HG03520 (cell line): ENCODE data around the gene REXO1.
A peak's percentile ranks its signal among the peaks of the same experiment; 100 is the strongest.

Source experiments
- ATAC-seq: cut with Tn5 transposase; IDR thresholded peaks from one replicate; pipeline ENCODE4 v1.9.1; 2021; ENCODE audit warnings: mild to moderate bottlenecking, moderate library complexity; ENCODE audit not compliant: unreplicated experiment

REXO1 gene

DNA sequence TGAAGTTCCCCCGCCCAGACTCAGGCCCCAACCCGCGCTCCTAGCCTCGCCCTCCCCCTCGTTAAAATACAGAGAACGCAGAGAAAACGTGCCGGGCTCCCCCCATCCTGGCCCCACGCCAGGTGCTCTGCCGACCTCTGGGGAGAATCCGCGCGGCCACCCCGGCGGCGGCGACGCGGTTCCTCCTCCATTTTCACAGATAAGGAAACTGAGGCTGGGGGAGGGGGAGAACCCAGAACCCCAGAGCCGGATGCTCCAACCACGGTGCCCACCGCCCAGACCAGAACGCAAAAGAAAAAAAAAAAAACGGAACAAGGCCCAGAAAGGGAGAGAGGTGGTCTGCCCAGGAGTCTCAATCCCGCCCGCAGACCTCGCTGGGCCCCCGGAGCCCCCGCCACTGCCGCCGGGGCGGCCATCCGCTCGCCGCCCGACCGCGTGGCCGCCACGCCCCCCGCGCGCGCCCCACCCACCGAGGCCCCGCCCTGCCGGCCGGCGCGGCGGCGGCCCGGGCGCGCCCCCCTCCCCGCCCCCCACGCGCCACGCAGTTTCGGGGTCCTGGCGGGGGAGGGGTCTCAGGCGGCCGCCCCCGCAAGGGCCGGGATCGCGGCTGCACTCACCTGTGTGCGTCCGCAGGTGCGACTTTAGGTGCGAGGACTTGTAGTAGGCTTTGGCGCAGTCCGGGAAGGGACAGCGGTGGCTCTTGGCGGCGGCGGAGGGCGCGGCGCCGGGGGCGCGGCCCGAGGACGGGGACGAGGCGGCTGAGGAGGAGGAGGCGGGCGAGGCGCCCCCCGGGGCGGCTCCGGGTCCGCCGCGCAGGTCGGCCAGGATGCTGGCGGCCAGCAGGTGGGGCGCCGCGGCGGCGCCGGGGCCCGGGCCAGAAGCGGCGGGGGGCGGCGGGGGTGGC is 14.4 kb upstream of the REXO1 start:
- ATAC-seq: no peak

DNA sequence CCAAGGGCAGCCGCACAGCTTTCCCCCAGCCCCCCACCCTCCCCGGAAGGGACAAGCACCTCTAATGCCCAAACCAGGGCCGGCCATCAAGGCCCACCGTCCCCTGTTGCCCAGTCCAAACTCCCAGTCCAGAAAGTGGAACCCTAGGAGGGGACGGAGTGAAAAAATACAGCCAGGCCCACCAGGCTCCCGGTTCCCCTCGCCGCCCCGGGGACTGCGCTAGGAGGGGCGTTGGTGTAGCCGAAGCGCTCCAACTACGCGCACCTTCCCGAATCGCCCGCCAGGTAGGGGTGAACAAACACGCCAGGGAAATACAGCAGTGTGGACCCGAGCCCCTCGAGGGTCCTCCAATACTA is 13.8 kb upstream of the REXO1 start:
- ATAC-seq: no peak

DNA sequence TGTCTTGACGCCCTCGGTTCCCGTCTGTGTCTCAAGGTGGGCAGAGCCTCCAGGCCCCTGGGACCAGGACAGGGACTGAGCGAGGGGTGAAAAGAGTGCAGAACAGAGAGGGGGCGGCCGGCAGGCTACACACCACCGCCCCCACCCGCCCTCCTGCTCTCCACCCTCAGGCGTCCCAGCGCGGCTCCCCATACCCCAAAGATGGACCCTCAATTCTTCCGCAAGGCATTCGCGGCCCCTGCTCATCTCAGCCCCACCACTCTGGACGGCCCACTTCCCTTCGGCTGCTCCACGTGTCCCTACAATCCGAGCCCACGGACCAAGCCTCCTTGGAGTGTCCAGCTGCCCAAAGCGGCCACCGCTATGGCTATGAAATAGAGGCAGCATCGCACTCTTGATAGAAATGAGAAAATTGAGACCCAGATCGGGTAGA is 13.3 kb upstream of the REXO1 start:
- no peak for ATAC-seq

DNA sequence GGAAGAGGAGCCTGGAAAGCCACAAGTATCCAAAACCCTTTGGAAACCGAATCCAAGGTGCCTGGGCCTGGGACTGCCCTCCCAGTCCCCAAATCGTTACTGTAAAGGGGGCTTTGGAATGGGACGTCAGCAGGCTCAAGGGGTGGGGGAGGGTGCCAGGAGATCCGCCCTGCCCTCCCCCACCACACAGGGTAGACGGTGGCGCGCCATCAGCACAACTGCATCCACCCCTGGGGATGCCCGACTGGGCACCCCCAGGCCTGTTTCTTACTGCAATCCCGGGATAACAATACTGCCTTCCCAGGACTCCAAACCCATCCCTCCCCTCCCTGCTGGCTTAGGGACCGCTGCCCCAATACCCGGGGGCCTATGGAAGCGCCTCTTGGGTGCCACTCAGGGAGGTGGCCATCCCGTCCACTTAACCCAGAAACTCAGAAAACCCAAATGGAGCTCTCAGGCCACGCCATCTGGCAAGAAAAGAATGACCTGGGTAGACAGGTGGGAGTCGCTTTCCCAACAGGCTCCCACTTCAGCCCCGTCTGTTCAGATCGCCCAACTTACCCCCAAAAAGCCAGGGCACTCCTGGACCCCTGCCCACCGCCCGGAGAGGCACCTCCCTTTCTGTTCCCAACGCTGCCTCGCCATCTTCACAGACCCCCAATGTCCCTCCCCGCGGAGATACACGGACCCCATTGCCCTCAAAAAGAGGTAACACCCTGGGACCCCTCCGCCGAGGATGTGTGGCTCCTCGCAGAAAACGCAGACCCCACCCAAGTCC is 12.7 kb upstream of the REXO1 start:
- ATAC-seq: no peak

DNA sequence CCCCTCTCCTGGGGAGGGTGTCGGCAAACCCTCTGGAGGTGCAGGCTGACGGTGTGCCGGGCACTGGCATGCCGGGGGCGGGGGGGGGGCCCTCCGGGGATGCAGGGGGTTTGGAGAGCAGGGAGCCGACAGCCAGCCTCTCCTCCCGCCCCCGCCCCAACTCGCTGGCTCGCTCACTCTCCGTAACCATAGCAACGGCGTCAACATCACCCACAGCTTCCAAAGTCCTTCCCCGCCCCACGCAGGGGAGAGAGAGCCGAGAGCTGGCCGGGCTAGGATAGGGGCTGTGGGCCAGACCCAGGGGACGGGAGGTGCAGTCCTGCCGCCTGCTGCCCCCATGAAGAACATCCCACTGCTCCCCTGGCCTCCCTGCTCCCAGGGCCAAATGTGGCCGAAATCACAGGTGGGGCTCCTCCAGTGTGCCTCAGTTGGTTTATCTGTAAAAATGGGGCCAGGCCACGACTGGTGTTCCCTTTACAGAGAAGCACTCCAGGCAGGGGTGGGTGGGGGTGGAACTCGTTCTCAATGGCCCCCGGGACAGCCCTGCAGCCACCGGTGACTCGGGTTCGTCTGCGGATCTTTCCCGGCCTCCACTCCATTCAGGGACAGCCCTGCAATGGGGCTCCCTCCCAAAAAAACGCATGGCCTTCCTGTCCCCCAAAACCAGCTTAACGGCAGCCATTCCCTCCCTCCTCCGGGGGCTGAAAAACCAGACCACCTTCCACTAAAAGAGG is 11.9 kb upstream of the REXO1 start:
- ATAC-seq: no peak

DNA sequence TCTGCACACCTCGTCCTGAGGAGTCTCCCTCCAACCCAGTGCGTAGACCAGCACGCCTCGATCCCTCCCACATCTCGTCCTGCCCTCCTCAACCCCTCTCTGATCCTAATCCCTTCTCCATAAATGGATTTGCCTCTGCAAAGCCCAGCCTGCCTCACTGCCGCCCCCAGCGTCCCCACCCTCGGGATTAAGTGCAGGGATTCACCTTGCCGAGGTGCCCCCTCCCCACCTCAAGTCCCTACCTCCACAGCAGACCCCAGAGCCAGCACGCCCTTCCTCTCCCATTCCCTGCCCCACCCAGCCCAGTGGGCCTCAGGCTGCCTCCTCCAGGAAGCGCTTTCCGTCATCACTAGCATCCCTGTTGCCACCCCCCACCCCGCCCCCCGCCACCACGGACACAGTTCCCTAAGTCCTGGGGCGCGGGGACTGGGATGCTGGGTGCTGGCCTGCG is 11.1 kb upstream of the REXO1 start:
- ATAC-seq: no peak

DNA sequence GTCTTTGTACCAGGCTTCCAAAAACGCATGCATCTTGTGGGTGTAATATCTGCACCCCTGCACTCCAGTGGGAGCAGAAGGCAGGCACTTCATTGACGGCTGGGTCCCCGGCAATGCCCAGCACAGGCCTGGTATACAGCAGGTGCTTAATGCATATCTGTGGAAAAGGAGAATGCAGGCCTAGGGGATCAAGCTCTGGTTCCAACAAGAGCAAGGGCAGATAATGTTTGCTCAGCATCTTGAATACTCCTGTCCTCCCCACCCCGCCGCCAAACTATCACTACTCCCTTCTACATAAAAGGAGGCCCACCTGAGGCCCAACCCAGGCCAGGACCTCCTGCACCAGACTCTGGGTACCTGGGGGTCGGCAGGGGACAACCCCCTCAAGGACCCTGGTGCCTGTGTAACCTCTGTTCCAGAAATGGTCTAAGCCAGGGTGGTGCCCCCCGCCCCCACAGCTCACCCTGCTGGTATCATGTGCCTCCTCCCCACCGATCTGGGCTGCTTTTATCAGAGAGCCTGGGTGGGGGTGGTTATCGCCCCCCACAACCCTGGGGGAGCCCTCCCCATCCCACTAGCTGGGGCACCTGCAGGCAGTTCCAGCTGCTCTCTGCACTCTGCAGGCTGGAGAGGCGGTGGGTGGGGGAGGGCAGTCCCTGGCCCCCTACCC is 10.3 kb upstream of the REXO1 start:
- ATAC-seq: no peak

DNA sequence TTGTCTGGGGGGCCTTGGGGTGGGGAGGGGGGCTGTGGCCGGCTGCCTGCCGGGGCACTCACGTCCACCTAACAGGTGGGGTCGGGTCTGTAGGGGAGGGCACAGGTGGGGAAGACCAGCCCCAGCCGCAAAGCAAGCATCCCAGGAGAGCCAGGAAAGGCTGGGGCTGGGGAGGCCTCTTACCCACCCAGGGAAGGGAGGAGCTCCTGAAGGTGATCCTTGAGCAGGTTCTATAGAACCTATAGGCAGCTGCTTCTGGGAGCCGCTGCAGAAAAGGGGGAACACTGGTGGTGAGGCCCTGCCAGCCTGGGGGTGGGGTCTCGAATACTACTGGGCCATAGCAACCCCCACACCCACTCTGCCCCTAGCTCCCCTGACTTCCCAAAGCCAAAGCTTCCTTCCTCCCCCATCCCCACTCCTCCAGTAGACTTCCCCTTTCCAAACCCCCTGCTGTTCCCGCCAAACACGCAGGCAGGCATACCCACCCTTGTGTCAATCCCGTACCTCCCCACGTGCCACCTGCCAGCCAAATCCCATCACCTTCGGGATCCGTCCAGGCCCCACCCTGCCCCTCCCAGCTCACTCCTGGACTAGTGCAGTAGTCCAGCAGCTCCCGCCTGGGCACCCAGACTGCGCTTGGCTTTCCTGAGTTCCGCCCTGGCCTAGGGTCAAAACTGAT is 9.5 kb upstream of the REXO1 start:
- no peak for ATAC-seq

DNA sequence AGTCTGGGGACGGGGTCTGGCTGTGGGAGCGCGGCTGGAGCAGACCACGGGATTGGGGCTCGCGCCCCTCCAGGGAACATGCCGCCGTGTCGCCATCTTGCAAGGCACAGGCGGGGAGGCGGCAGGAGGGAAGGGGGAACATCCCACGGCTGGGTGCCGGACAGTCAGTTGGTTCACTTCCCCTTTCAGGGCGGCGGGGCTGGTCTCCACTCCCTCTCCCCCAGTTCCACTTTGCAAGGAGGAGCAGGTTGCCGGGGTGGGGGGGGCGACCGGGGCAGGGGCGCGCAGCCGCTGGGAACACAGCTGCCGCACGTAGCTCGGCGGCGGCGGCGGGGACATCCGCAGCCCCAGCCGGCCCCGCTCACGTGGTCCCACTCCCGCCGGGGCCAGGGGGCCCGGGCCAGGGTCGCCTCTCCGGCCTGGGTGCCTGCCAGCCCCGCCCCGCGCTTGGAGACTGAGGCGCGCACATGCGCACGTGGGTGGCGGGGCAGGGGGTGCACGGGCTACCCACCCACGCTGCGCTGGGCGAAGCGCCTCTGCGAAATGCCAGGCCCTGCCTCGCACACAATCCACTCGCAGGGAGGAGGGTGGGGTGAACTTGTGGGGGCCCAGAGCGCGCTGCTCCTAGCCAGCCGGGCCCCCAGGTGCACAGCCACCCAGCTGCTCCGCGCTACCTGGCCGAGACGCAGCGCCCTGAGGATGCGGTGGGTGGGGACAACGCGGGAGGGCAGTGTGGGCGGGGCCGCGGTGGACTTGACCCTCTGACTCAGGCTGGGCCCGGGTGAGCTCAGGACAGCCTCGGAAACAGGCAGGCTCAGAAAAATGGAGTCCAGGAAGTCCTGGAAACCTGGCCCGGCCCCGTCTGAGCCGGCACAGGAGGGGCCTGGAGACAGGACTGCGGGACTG is 8.7 kb upstream of the REXO1 start:
- no peak for ATAC-seq

DNA sequence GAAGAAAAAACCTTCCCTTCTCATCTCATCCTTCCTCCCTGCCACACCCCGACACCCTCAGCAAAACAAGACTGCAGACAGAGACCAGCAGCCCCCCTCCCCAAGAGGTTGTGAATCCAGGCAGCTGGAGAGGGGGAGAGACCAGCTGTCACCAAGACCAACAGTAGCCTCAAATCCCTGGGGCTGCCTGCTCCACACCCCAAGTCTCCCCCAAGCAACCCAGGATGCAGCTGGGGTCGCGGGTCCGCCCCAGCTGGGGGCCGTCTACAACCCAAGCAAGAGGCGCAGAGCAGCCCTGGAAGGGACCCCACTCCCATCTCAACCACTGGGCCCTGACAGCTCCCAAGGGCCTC is 8.0 kb upstream of the REXO1 start:
- no peak for ATAC-seq

DNA sequence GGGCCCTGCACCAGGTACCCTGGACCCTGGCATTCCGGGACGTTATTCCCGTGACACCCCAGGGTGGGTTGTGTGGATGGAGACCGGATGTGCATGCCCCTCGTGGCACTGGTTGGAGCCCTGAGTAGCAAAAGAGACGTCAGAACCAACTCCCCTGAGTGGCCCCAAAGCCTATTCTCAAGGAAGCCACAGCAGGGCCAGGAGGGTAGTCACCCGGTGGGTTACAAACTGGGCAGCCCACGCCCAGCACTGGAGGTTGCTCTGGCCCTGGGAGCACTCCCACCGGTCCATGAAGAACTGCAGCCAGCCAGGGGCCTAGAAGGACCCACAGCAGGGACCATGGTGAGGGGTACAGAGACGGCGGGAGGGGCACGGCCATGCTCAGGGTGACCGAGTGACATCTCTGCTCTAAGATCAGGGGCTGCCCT is 7.6 kb upstream of the REXO1 start:
- no peak for ATAC-seq

DNA sequence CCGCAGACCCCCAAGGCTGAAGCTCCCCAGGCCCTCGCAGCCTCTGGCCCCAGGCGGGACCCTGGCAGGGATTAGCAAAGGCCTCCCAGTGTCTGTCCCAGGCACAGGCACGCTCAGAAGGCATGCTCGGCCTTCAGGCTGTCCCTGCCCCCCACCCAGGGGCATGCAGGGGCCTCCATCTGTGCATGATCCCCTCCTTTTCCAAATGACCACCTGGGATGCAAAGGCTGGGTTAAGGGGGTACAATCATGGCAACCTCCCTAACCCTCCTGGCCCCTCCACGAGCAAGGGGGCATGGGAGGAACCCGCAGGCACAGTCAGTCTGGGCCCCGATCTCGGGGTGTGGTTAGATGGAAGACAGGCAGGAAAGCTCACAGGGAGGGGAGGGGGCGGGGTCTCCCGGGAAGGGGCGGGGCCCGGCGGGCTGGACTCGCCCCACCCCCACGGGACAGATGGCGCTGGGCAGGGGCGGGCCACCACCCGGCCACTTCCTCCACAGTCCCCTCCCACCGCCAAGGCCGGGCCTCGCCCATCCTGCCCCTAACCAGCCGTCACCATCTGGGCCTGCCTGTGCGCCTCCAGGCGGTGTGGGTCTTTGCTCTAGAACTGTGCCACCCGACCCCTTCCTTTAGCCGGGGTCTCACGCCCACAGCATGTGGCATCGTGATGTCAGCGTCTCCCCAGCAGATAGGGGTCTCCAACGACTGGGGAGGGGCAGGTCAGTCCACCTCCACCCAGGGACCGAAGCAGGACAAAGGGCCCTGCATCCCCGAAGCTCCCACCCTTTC is 7.0 kb upstream of the REXO1 start:
- ATAC-seq: peak; percentile 39

DNA sequence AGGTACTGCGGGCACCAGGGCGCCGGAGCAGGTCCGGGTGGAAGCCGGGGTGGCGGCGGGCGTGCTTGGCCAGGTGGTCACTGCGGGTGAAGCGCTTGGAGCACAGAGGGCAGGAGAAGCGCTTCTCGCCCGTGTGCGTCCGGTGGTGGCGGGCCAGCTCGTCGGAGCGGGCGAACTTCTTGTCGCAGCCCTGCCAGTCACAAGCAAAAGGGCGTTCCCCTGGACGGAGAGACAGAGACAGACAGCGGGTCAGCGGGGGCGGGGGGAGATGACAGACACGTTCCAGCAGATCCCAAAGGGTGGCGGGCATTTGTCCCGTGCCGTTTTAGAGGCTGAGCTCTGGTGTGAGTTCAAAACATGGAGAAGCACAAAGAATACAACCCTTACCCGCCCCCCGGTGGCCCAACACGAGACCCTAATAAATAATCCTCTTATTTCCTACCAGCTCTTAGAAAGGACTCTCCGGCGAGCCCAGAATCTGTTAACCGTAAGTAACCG is 6.3 kb upstream of the REXO1 start:
- no peak for ATAC-seq

DNA sequence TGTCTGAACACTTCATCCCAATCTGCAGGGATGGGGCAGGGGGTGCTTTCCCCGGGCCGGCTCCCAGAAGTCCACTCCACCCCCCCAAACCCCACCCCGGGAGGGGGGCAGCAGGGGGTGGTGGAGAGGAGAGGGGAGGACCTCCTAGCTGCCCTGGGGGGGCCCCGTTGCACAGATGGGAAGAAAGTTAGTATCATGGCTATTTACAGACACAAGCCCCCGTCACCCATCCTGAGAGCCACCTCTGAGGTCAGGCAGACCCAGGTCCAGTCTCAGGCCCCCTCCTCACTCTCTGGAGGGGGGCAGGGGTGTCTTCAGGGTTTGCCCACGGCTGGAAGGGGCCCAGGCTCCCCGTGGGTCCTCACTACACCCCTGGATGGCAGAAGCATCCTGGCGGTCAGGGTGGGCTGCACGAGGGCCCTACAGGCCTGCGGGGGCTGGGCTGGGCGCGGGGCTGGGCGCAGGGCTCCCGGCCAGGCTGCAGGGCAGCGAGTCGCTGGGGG is 5.8 kb upstream of the REXO1 start:
- ATAC-seq: no peak

DNA sequence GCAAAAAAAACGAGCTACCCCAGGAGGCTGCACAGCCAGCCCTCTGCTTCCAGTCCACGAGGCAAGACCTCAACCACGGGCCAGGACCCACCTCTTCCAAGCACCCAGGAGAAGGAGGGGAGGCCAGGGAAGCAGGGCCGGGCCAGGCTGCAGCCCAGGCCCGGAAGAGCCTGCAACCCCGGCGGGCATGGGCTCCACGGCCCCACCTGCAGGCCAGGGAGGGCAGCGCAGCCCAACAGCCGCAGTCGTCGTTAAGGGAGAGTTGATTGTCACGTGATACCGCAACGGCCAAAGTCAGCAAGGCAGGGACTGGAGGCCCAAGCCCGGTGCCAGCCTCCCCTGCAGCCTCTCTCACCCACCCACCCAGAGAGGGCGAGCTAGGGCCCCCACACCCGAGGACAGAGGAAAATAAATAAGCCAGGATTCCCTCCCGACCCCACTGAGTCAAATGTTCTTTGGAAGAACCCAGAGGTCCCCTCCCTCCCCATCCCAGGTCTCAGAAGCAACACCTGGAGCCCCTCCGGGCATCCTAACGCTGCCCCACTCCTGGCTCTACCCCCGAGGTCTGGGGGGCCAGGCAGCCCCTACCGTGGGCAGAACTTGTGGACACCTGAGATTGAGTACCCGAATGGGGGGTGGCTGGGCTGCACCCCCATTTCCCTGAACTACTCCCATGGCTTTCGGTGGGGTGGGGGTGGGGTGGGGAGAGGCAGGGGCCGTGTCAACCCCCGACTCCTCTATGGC is 5.2 kb upstream of the REXO1 start:
- no peak for ATAC-seq

DNA sequence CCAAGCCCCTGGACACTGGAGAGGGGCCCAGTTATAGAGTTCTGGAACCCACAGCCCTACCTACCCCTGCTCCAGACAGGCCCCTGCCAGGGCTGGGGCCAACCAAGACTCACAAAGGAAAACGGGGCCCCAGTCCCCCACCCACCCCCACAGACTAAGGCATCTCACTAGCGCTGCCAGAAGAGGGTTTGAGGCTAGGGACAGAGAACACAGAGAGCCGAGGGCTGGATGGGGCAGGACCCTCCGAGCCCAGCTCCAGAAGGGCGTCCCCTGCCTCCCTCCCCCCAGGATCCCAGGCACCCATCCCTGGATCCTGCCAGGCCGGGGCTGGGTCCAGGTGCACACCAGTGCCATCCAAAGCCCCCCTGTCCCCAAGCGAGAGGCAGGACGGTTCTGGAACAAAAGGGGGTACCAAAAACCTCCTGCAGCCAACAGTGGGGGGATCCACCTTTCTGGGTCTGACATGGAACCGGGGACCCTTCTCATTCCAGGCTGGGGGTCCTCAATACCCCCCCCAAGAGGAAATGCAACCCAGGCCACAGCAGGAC is 4.4 kb upstream of the REXO1 start:
- no peak for ATAC-seq
